Mesenchymal stem cell (in vitro differentiated cells and primary cell): ENCODE results near the gene ZIK1.

Experiments used
- DNase-seq: peaks from one replicate; pipeline ENCODE4 v3.0.0-alpha.2; 2013
- H2AFZ ChIP-seq: one replicate; pipeline ENCODE4 v1.6.1; 2013; ENCODE audit warnings: low read depth, mild to moderate bottlenecking, control low read depth, inconsistent platforms, low read length, moderate library complexity
- H2AK5ac ChIP-seq: 2 replicates; pipeline ENCODE4 v1.6.1; 2013; ENCODE audit warnings: low read length, moderate library complexity, mild to moderate bottlenecking, inconsistent platforms; ENCODE audit not compliant: severe bottlenecking
- H2BK120ac ChIP-seq: one replicate; pipeline ENCODE4 v1.6.1; 2013; ENCODE audit warnings: low read depth, mild to moderate bottlenecking, inconsistent platforms, low read length, moderate library complexity
- H2BK12ac ChIP-seq, 2 experiments: one replicate each; pipeline ENCODE4 v1.6.1; 2013; ENCODE audit warnings: inconsistent platforms in 2 of 2, low read length in 2 of 2, mild to moderate bottlenecking in 2 of 2, moderate library complexity in 2 of 2, control low read depth in 1 of 2
- H2BK15ac ChIP-seq: one replicate; pipeline ENCODE4 v1.6.1; 2013; ENCODE audit warnings: mild to moderate bottlenecking, low read depth, inconsistent platforms; ENCODE audit not compliant: poor library complexity, severe bottlenecking
- H2BK5ac ChIP-seq: 2 replicates; pipeline ENCODE4 v1.6.1; 2013; ENCODE audit warnings: low read depth, mild to moderate bottlenecking, low read length, control low read depth, inconsistent platforms; ENCODE audit not compliant: poor library complexity, severe bottlenecking
- H3K14ac ChIP-seq, 2 experiments: one replicate each; pipeline ENCODE4 v1.6.1; 2013; ENCODE audit warnings: inconsistent platforms in 2 of 2, low read length in 2 of 2, control low read depth in 1 of 2, mild to moderate bottlenecking in 1 of 2, moderate library complexity in 1 of 2
- H3K18ac ChIP-seq, 2 experiments: one replicate each; pipeline ENCODE4 v1.6.1; 2013; ENCODE audit warnings: inconsistent platforms in 2 of 2, low read length in 2 of 2, control low read depth in 1 of 2, low read depth in 1 of 2, mild to moderate bottlenecking in 1 of 2
- H3K23ac ChIP-seq, 2 experiments: one replicate each; pipeline ENCODE4 v1.6.1; 2013; ENCODE audit warnings: inconsistent platforms in 2 of 2, low read length in 2 of 2, mild to moderate bottlenecking in 2 of 2, moderate library complexity in 2 of 2, control low read depth in 1 of 2
- H3K27ac ChIP-seq: 2 replicates; pipeline ENCODE4 v1.5.1; 2013; ENCODE audit warnings: mild to moderate bottlenecking, moderate library complexity, low read length, control low read depth, inconsistent platforms; ENCODE audit not compliant: poor library complexity, severe bottlenecking
- H3K27me3 ChIP-seq, 2 experiments: 2 replicates each; pipeline versions ENCODE4 v1.6.1 to v1.7.0; 2013; ENCODE audit warnings: low read length in 2 of 2, mild to moderate bottlenecking in 2 of 2, moderate library complexity in 2 of 2, control low read depth in 1 of 2, inconsistent platforms in 1 of 2; ENCODE audit not compliant: control insufficient read depth in 1 of 2, insufficient read depth in 1 of 2
- H3K36me3 ChIP-seq, 2 experiments: 2 replicates each; pipeline versions ENCODE4 v1.6.1 to v1.7.0; 2013; ENCODE audit warnings: low read length in 2 of 2, control low read depth in 1 of 2, inconsistent platforms in 1 of 2, low read depth in 1 of 2, mild to moderate bottlenecking in 1 of 2; ENCODE audit not compliant: insufficient read depth in 2 of 2, control insufficient read depth in 1 of 2
- H3K4ac ChIP-seq, 2 experiments: one replicate each; pipeline ENCODE4 v1.6.1; 2013; ENCODE audit warnings: inconsistent platforms in 2 of 2, low read length in 2 of 2, mild to moderate bottlenecking in 2 of 2, moderate library complexity in 2 of 2, control low read depth in 1 of 2, low read depth in 1 of 2
- H3K4me1 ChIP-seq: 2 replicates; pipeline ENCODE4 v1.6.1; 2013; ENCODE audit warnings: low read depth, low read length, control low read depth; ENCODE audit not compliant: control insufficient read depth, insufficient read depth
- H3K4me2 ChIP-seq: 2 replicates; pipeline ENCODE4 v1.6.1; 2013; ENCODE audit warnings: low read length, mild to moderate bottlenecking, inconsistent platforms; ENCODE audit not compliant: poor library complexity, severe bottlenecking
- H3K4me3 ChIP-seq, 2 experiments: 2 replicates each; pipeline versions ENCODE4 v1.5.1 to v1.7.0; 2013; ENCODE audit warnings: low read length in 2 of 2, mild to moderate bottlenecking in 2 of 2, control low read depth in 1 of 2, low read depth in 1 of 2; ENCODE audit not compliant: insufficient read depth in 1 of 2
- H3K79me1 ChIP-seq: replicated peaks from 2 replicates; pipeline ENCODE4 v1.6.1; 2013; ENCODE audit warnings: mild to moderate bottlenecking, control low read depth, low read length, inconsistent platforms; ENCODE audit not compliant: poor library complexity, severe bottlenecking
- H3K9ac ChIP-seq: 2 replicates; pipeline ENCODE4 v1.7.0; 2013; ENCODE audit warnings: mild to moderate bottlenecking, low read length, moderate library complexity
- H3K9me3 ChIP-seq: 2 replicates; pipeline ENCODE4 v1.7.0; 2013; ENCODE audit warnings: mild to moderate bottlenecking, low read length; ENCODE audit not compliant: control insufficient read depth
- H4K8ac ChIP-seq: one replicate; pipeline ENCODE4 v1.6.1; 2013; ENCODE audit warnings: inconsistent platforms, mild to moderate bottlenecking, low read length, moderate library complexity
- H4K91ac ChIP-seq: one replicate; pipeline ENCODE4 v1.6.1; 2013; ENCODE audit warnings: mild to moderate bottlenecking, low read length, inconsistent platforms
- WGBS: methylation state at CpG from one replicate; pipeline ENCODE4 v1.1.7; 2013; ENCODE audit warnings: mixed read lengths; 5-methylcytosine and 5-hydroxymethylcytosine counted together

ZIK1 gene

DNA sequence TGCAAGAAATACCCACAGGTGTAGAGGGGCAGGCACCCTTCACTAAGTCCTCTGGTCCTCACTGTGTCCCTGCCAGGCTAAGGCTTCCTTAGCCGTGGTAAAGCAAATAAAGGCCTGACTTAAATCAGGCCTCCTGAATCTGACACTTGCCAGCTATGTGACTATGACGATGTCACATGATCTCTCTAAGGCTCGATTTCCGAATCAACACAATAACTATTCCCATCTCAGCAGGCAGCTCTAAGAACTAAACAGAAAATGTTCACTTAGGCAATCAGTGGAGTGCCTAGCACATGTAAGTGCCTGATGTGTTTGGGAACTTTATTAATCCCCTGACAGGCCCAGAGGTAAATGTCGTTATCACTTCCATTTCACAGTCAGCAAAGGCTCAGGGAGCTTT lies 26.3 kb upstream of the ZIK1 start:
- no peak overlapping the region for H3K4ac ChIP-seq
- no peak overlapping the region for H3K23ac ChIP-seq
- H3K14ac ChIP-seq = no peak overlapping the region

DNA sequence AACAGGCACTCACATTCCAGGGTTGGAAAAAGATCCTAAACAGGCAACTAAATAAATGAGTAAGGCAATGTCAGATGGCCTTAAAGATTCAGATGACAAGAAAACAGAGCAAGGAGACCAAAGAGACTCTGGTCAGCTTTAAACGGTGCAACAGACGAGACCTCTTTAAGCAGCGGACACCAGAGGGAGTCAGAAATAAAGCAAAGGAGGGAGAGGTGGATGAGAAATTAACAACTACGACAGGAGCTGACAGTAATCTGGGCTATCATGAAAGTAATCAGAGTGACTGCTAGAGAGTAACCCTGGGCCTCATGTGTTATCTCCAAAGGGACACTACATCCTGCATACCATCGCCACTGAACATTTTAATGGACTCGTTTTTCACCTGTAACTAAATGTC lies 25.4 kb upstream of the ZIK1 start:
- H3K18ac ChIP-seq = no peak overlapping the region
- 52% methylated on average over 6 of the region's 6 CpGs for WGBS
- peak; percentile 34 for DNase-seq

More for the DNA sequence above, 26.3 kb upstream of the ZIK1 start:
- Histone ChIP-seq H3K27ac (no peak overlapping the region), H3K9ac (peak overlapping the region; percentile 91), H3K79me1 (peaks cover 39% of the 10 kb centered on the region), H3K18ac (no peak overlapping the region), H2BK5ac (no peak overlapping the region), H4K8ac (no peak overlapping the region), H2AFZ (no peak overlapping the region), H3K4me2 (no peak overlapping the region), H2BK12ac (no peak overlapping the region), H3K9me3 (peaks cover 48% of the 10 kb centered on the region), H3K36me3 (peaks cover 37 to 40% of the 10 kb centered on the region in 2 experiments), H2AK5ac (no peak overlapping the region), H3K4me1 (peaks cover 4% of the 10 kb centered on the region), H2BK120ac (no peak overlapping the region), H3K4me3 (no peak overlapping the region), H3K27me3 (no peaks in the 10 kb centered on the region), H2BK15ac (no peak overlapping the region), H4K91ac (no peak overlapping the region)
- DNase-seq = no peak
- WGBS = 92% methylated on average over 5 of the region's 5 CpGs

DNA sequence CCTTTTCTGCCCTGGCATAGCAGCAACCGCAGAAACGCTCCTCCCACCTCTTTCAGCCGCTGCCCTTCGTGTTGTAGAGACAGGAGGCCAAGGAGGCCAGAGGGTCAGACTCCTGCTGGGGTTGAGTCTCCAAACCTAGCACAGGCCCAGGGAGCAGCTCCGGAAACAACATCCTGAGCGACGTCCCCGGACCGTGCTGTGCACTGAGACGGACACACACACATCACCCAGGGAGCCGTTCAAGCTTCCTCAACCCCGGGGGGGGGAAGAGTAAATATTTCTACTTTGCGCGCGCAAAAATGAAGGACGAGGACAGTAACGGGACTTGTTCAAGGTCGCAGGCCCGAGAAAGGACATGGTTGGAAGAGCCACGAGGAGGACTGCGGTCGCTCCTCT lies 24.9 kb upstream of the ZIK1 start:
- no peak overlapping the region for H2BK15ac ChIP-seq
- H3K14ac ChIP-seq = peak overlapping the region in 1 of 2 experiments; percentile 76
- H2BK5ac ChIP-seq = no peak overlapping the region
- peak overlapping the region; percentile 14 to 83 for H3K18ac ChIP-seq
- H3K79me1 ChIP-seq = peaks cover 33% of the 10 kb centered on the region
- peak overlapping the region; percentile 12 for H4K8ac ChIP-seq
- peak overlapping the region; percentile 19 for H3K27ac ChIP-seq
- peak overlapping the region; percentile 46 for H3K4me2 ChIP-seq
- no peak overlapping the region for H2BK12ac ChIP-seq
- no peak overlapping the region for H2AK5ac ChIP-seq
- no peak overlapping the region for H2BK120ac ChIP-seq
- H3K9ac ChIP-seq = peak overlapping the region; percentile 91
- no peaks in the 10 kb centered on the region for H3K27me3 ChIP-seq
- peaks cover 25 to 27% of the 10 kb centered on the region in 2 experiments for H3K36me3 ChIP-seq
- H3K4ac ChIP-seq = peak overlapping the region in 1 of 2 experiments; percentile 37
- H2AFZ ChIP-seq = peak overlapping the region; percentile 85
- WGBS = 5% methylated on average over 16 of the region's 22 CpGs
- no peak overlapping the region for H4K91ac ChIP-seq
- peaks cover 46% of the 10 kb centered on the region for H3K9me3 ChIP-seq
- peak overlapping the region; percentile 90 to 97 for H3K4me3 ChIP-seq
- no peak overlapping the region for H3K23ac ChIP-seq
- peak; percentile 21 for DNase-seq
- peaks cover 4% of the 10 kb centered on the region for H3K4me1 ChIP-seq

More for the DNA sequence above, 25.4 kb upstream of the ZIK1 start:
- no peak overlapping the region for H2AK5ac ChIP-seq
- H4K8ac ChIP-seq = no peak overlapping the region
- H3K14ac ChIP-seq = no peak overlapping the region
- H3K4me3 ChIP-seq = peak overlapping the region in 1 of 2 experiments; percentile 97
- H3K36me3 ChIP-seq = peaks cover 29 to 32% of the 10 kb centered on the region in 2 experiments
- no peak overlapping the region for H3K27ac ChIP-seq
- peaks cover 4% of the 10 kb centered on the region for H3K4me1 ChIP-seq
- peak overlapping the region; percentile 46 for H3K4me2 ChIP-seq
- H3K9ac ChIP-seq = peak overlapping the region; percentile 91
- no peak overlapping the region for H3K4ac ChIP-seq
- peaks cover 46% of the 10 kb centered on the region for H3K9me3 ChIP-seq
- no peak overlapping the region for H2BK12ac ChIP-seq
- H3K79me1 ChIP-seq = peaks cover 37% of the 10 kb centered on the region
- H4K91ac ChIP-seq = no peak overlapping the region
- H2BK15ac ChIP-seq = no peak overlapping the region
- H2AFZ ChIP-seq = no peak overlapping the region
- H2BK120ac ChIP-seq = no peak overlapping the region
- no peaks in the 10 kb centered on the region for H3K27me3 ChIP-seq
- H3K23ac ChIP-seq = no peak overlapping the region
- H2BK5ac ChIP-seq = no peak overlapping the region

DNA sequence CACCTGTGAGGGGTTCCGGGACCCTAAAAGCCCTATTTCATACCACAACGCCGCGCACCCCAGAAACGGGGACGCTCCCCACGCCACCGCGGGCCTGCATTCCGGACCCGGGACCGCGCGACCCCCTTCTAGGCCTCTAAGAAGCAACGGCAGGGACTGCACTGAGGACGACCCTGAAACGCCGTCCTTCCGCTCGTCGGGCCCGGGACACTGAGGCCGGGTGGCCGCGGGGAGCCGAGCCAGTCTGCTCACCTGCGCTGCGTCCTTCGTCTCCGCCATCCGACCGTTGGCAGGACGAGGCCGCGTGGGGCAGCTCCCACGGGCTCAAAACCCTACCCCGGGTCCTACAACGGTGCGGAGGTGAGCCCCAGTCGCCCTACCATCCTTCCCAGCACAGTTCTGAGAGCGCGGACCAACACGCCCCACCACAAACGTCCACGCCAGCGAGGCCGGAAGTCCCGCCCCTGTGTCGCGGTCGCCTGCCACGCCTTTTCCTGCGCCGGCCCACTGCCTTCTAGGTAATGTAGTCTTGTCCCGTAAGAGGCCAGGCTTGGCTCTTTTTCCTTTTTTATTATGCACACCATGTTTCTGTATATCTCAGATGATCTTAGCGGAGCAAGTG lies 24.4 kb upstream of the ZIK1 start, which contains the start of gene ZNF550:
Gene ZNF550 (minus strand): TSS at position 460 of the 622 bp plus-strand sequence. CDS start 181 bp downstream, at position 279.
- H2BK12ac ChIP-seq = no peak within 1 kb of the TSS
- peak within 1 kb of the TSS; percentile 90 to 97 for H3K4me3 ChIP-seq
- 1% methylated on average over 52 of the region's 56 CpGs for WGBS
- H3K27ac ChIP-seq = peak within 1 kb of the TSS; percentile 19
- H3K27me3 ChIP-seq = no peaks in the 10 kb centered on the region
- peak; percentile 86 for DNase-seq
- no peak within 1 kb of the TSS for H2AK5ac ChIP-seq
- H3K36me3 ChIP-seq = peaks cover 19 to 22% of the 10 kb centered on the region in 2 experiments
- H2BK15ac ChIP-seq = no peak within 1 kb of the TSS
- peaks cover 46% of the 10 kb centered on the region for H3K9me3 ChIP-seq
- H3K4me1 ChIP-seq = peaks cover 4% of the 10 kb centered on the region
- H2BK5ac ChIP-seq = no peak within 1 kb of the TSS
- peak within 1 kb of the TSS; percentile 91 for H3K9ac ChIP-seq
- peak within 1 kb of the TSS; percentile 46 for H3K4me2 ChIP-seq
- H4K8ac ChIP-seq = peak within 1 kb of the TSS; percentile 70
- H4K91ac ChIP-seq = no peak within 1 kb of the TSS
- peak within 1 kb of the TSS; percentile 85 for H2AFZ ChIP-seq
- H3K23ac ChIP-seq = peak within 1 kb of the TSS in 1 of 2 experiments; percentile 57
- H3K14ac ChIP-seq = peak within 1 kb of the TSS in 1 of 2 experiments; percentile 76
- no peak within 1 kb of the TSS for H2BK120ac ChIP-seq
- H3K79me1 ChIP-seq = peaks cover 28% of the 10 kb centered on the region
- peak within 1 kb of the TSS; percentile 17 to 37 for H3K4ac ChIP-seq
- peak within 1 kb of the TSS; percentile 14 to 83 for H3K18ac ChIP-seq
